Measurements from ENCODE around the gene CCDC91.

- no peak for TF ChIP-seq CTCF (conservative IDR thresholded peaks at IDR 0.05 in 1 of 2, IDR thresholded peaks at IDR 0.05 in 1 of 2; ENCODE audit: low read depth in 1 of 2, low read length in 2 of 2)
- no peak for TF ChIP-seq EZH2 (IDR thresholded peaks at IDR 0.05; ENCODE audit: low read length, missing control alignments)
Observed at GRCh38 chr12:28226705-28227104, 36.4 kb downstream of the CCDC91 start.

Data from fibroblast of lung (primary cell).